Activated CD4-positive, alpha-beta T cell treated with anti-CD3 and anti-CD28 coated beads for 1 hour (primary cell): Measurements from ENCODE around the gene TEX44.
A peak's percentile ranks its signal among the peaks of the same experiment; 100 is the strongest.

Source experiments
- DNase-seq: peaks from one replicate; pipeline ENCODE4 v3.0.0-alpha.2; 2020

TEX44 gene

GRCh38 chr2:231611273-231612108 is 18.8 kb downstream of the TEX44 start:
- DNase-seq, result peak; percentile 24

GRCh38 chr2:231612109-231612455 is 19.4 kb downstream of the TEX44 start:
- DNase-seq, result no peak

- DNase-seq, result peak; percentile 84
These were observed 20.0 kb downstream of the TEX44 start for GRCh38 chr2:231612456-231613330.

- no peak for DNase-seq
These were observed 20.6 kb downstream of the TEX44 start for GRCh38 chr2:231613331-231613662.

DNA sequence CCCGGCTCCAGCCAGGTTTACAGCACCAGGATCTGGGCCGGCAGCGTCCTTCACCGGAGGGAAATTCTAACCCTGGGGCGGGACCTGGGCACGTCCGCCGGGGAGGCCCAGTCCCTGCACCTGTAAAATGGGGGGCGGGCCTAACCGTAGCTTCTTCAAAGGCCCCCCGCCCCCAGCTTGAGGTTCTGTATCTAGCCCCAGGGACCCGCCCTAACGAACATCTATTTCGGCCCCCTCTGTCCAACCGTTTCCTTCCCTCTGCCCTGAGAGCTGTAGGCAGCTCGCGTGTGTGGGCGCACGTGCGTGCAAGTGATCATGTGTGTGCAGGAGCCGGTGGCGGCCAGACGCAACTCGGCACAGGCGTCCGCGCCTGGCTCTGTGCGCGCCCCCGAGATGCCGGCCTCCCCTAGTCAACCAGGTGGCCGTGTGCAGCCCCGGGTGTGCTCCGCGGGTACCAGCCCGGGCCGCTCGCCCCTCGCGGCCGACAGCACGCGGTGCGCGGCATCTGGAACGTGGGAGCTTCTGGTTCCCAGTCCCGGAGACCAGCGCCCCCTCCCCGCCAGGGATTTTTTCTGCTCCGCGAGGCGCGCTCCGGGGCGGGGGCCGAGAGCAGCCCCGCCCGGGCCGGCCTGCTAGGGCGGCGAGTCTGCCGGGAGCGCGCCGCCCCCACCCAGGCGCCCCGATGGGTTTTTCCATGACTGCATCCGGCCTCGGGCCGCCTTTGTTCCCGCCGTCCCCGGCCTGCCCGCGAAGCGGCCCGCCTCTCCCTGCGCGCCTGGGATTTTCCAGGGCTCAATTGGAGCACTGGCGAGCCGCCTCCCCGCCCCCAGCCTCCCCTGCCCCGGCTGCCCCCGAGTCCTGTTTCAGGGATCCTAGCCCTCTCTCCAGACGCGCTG is 21.2 kb downstream of the TEX44 start:
- peak; percentile 53 for DNase-seq

DNA sequence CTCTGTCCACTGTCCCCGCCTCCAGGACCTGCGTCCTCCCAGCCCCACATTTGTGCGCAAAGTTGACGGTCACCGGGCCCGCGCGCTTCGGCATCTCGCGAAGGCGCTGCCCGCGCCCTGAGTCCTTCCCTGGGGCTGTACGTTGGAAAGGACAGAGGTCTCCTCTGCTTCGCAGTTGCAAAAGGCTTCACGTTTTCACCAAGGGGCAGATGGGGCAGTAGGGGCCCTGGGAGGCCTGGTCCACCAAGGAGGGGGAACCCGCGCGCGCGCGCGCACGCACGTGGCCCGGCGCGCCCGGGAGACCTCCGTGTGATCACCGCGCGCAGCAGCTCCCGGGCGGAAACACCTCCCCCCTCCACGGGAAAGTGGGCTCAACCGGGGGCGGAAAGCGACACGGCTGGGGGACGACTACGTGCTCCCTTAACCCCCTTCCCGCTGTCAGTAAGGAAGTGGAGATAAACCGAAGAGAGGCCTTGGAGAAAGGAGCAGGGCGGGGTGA is 21.9 kb downstream of the TEX44 start:
- no peak for DNase-seq

- no peak for DNase-seq
These were observed 22.5 kb downstream of the TEX44 start for GRCh38 chr2:231615058-231615671.

- no peak for DNase-seq
These were observed 23.6 kb downstream of the TEX44 start for GRCh38 chr2:231616296-231616695.

DNA sequence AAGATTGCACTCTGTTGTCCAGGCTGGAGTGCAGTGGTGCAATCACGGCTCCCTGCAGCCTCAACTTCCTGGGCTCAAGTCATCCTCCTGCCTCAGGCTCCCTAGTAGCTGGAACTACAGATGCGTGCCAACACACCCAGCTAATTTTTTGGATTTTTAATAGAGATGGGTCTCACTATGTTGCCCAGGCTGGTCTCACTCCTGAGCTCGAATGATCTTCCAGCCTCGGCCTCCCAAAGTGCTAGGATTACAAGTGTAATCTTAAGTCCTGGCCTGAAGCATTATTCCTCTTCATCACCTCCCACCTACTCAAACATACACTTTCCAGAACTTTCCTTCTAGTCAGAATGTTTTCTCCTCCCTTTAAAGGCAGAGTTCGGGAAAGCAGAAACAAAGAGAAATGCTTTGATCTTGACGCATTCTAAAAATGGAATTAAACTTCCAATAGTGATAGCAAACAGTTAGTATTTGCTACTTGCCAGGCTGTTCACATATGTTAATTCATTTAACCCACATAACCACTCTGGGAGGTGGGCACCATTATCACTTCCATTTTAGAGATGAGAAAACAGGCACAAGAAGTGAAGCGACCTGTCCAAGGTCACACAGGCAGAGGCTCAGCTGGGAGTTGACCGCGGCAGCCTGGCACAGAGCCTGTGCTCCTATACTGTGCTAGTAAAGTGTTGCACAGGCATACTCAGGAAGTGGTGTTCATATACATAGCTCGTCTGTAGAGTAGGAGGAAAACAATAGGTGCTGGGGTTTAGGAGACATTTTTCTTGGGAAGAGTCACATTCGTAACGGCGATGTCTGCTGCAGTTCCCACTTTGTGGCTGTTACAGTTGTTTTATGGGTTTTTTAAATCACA is 24.6 kb downstream of the TEX44 start:
- no peak for DNase-seq

DNA sequence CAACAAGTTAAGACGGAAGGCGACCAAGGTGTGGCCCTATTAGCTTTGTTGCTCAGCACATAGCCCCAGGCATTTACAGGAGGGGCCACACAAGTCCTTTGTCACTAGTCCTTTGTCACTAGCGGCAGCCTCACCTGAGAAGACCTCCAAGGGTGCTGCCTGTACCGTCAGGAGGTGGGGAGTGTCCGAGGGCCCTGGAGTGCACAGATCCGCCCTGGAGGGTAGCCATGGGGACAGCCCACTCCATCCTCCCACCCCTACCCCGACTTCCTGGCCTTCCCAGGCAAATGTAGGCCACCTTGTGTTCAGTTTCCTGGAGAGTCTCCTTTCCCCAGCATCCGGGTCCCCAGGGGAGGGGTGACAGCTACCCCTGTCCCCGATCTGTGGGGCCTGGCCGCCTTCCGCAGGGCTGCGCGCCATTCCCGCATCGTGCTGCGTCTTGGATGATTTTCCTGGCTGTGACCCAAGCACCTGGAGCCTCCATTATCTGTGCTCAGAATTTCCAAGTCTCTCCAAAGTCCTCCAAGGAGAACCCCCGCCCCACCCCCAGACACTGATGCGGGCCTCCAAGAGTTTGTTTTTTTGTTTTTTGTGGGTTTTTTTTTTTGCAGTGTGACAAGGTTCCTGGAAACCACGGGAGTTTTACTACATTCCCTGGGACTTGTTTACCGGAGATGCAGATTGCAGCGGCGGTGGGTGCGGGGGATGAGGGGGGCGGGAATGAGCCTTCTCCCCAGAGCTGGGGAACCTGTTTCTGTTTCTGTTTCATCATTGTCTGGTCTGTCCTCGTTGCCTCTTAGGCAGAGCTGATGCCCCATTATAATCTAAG is 28.6 kb downstream of the TEX44 start:
- DNase-seq, result no peak

- DNase-seq, result no peak
These were observed 30.3 kb downstream of the TEX44 start for GRCh38 chr2:231622963-231623362.

GRCh38 chr2:231626449-231626848 is 33.8 kb downstream of the TEX44 start:
- no peak for DNase-seq

- DNase-seq, result no peak
These were observed 34.9 kb downstream of the TEX44 start for GRCh38 chr2:231627384-231628120.

GRCh38 chr2:231632559-231633142 is 40.0 kb downstream of the TEX44 start:
- DNase-seq, result no peak

DNA sequence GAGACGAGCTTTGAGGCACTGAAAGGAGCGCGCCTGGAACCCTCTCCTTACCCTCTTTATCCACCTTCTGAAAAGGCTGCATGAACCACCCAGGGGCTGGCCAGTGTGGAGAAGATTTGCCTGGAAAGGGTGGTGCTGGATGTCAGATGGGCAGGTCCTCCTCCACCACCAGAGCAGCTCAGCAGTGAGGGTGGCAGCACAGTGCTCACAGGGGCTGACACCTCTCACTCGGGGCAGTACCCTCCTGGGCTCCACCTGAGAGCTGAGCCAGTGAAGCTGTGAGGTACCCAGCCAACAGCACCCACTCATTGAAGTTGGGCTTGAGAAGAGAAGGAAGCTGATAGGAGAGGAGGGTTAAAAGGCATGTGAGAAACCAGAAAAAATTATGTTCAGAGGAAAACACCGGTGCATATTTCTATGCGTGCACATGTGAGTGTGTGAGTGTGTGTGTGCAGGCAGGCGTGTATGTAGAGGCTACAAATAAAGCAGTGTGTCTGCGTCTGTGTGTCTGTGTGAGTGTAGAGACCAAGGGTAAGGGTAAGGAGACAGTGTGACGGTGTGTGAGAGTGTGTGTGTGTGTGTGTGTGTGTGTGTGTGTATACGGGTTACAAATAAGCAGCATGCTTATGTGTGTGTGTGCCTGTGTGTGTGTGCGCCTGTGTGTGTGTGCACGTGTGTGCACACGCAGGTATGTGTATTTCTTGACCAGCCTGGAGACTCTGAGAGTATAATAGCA is 40.7 kb downstream of the TEX44 start:
- no peak for DNase-seq

DNA sequence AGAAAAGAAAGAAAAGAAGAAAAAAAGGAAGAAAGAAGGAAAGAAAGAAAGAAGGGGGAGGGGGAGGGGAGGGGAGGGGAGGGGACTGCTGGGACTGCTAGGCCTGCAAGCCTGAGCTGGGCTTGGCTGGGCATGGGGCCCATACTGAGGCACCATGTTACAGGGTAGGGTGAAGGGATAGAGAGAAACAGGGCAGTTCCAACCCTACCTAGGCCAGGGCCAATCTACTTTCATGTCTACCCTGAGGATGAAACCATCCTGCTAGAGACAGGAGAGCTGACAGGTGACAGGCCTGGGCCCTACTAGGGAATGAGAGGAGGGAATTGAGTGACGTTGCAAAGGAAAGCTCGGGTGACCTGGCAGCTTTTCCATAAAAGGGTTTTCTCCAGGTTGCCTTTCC is 41.7 kb downstream of the TEX44 start:
- DNase-seq, result no peak

GRCh38 chr2:231634951-231635875 is 42.5 kb downstream of the TEX44 start:
- no peak for DNase-seq

GRCh38 chr2:231640241-231640640 is 47.6 kb downstream of the TEX44 start:
- DNase-seq, result no peak
